HepG2 (cell line): ENCODE measurements around the gene NECAB2. TPM values are rescaled to one million over a fixed set of nuclear protein-coding genes. Genes with fewer than 3 reads are reported as not detected.

Source experiments
- ELK4 ChIP-seq: sonication (generic); formaldehyde crosslinking; IDR thresholded peaks from 2 replicates; pipeline ENCODE4 v1.9.0; 2021; ENCODE audit warnings: missing genetic modification reagents, borderline replicate concordance
- GABPA ChIP-seq, 2 experiments: IDR thresholded peaks; 2 replicates each; pipeline ENCODE4 v1.6.1; 2011 to 2016; ENCODE audit warnings: low read depth in 2 of 2, low read length in 1 of 2, missing biosample characterization in 1 of 2, missing genetic modification characterization in 1 of 2
- HES4 ChIP-seq: sonication (generic); formaldehyde crosslinking; IDR thresholded peaks from 2 replicates; pipeline ENCODE4 v1.9.0; 2021; ENCODE audit warnings: mild to moderate bottlenecking, missing genetic modification reagents, borderline replicate concordance
- MIER2 ChIP-seq: IDR thresholded peaks from 2 replicates; pipeline ENCODE4 v1.6.1; 2016; ENCODE audit warnings: missing biosample characterization, missing genetic modification reagents
- MXD3 ChIP-seq: IDR thresholded peaks from 2 replicates; pipeline ENCODE4 v1.6.1; 2016; ENCODE audit warnings: mild to moderate bottlenecking, missing biosample characterization, missing genetic modification reagents
- MYPOP ChIP-seq: sonication (generic); formaldehyde crosslinking; IDR thresholded peaks from 2 replicates; pipeline ENCODE4 v1.8.1; 2023; ENCODE audit warnings: mild to moderate bottlenecking, moderate library complexity, missing genetic modification reagents
- PHB2 ChIP-seq: fragments of 450-650 bp; IDR thresholded peaks from 2 replicates; pipeline ENCODE4 v1.6.1; 2018; ENCODE audit not compliant: partially characterized antibody
- SKI ChIP-seq: fragments of 450-650 bp; IDR thresholded peaks from one replicate; pipeline ENCODE4 v1.6.1; 2018; ENCODE audit warnings: mild to moderate bottlenecking; ENCODE audit not compliant: partially characterized antibody
- SMARCC2 ChIP-seq: fragments of 450-650 bp; IDR thresholded peaks from 2 replicates; pipeline ENCODE4 v1.6.1; 2017; ENCODE audit warnings: antibody characterized with exemption, mild to moderate bottlenecking
- TBX2 ChIP-seq: sonication (generic); formaldehyde crosslinking; IDR thresholded peaks from 2 replicates; pipeline ENCODE4 v1.5.0; 2020; ENCODE audit warnings: missing genetic modification reagents, mild to moderate bottlenecking, borderline replicate concordance
- ZFP36L1 ChIP-seq: sonication (generic); formaldehyde crosslinking; IDR thresholded peaks from 2 replicates; pipeline ENCODE4 v1.8.0; 2022; ENCODE audit warnings: mild to moderate bottlenecking, missing genetic modification reagents, moderate library complexity
- ZNF331 ChIP-seq: sonication (generic); formaldehyde crosslinking; IDR thresholded peaks from 2 replicates; pipeline ENCODE4 v1.4.0; 2020; ENCODE audit warnings: missing genetic modification reagents
- ZNF333 ChIP-seq: sonication (generic); formaldehyde crosslinking; IDR thresholded peaks from 2 replicates; pipeline ENCODE4 v1.4.0; 2020; ENCODE audit warnings: mild to moderate bottlenecking, missing genetic modification reagents, borderline replicate concordance
- polyA plus RNA-seq, 8 experiments: library from polyadenylated mRNA; depleted of rRNA in 3 of 8; stranded (reverse) in 7 of 8; unstranded in 1 of 8; fragments of >200 nt; fragmentation: Illumina TruSeq in 4 of 8; extraction: Trizol in 4 of 8; gene quantifications; 2 replicates each; pipeline versions ENCODE4 v1.2.1 to v1.2.3, GENCODE V29; 2011 to 2016; ENCODE audit warnings: low read depth in 4 of 8, missing spikeins in 1 of 8, mixed read lengths in 1 of 8; ENCODE audit not compliant: insufficient read depth in 1 of 8
- total RNA-seq, 5 experiments: library from RNA; depleted of rRNA; stranded (reverse); fragments of >200 nt; fragmentation: Illumina TruSeq; extraction: Trizol; gene quantifications; 2 replicates each; pipeline ENCODE4 v1.2.3, GENCODE V29; 2016; ENCODE audit warnings: low read depth in 1 of 5
- TF ChIP-seq, protein P1 (sequence below): IDR thresholded peaks from 2 replicates; pipeline ENCODE4 v1.6.1; 2012; ENCODE audit warnings: low read depth, low read length, improper control_type of control experiment
- TF ChIP-seq, protein P2 (sequence below): sonication (generic); formaldehyde crosslinking; IDR thresholded peaks from 2 replicates; pipeline ENCODE4 v1.4.0; 2020; ENCODE audit warnings: low read depth, missing genetic modification reagents
- TF ChIP-seq, protein P3 (sequence below): IDR thresholded peaks from 2 replicates; pipeline ENCODE4 v1.6.1; 2016; ENCODE audit warnings: control low read depth

NECAB2 gene
- total and polyA plus RNA-seq, 2 of the 13 experiments (the other 11 are each of a cell fraction or from before 2014, with no cell fraction given): 0.21 to 0.49 TPM

DNA sequence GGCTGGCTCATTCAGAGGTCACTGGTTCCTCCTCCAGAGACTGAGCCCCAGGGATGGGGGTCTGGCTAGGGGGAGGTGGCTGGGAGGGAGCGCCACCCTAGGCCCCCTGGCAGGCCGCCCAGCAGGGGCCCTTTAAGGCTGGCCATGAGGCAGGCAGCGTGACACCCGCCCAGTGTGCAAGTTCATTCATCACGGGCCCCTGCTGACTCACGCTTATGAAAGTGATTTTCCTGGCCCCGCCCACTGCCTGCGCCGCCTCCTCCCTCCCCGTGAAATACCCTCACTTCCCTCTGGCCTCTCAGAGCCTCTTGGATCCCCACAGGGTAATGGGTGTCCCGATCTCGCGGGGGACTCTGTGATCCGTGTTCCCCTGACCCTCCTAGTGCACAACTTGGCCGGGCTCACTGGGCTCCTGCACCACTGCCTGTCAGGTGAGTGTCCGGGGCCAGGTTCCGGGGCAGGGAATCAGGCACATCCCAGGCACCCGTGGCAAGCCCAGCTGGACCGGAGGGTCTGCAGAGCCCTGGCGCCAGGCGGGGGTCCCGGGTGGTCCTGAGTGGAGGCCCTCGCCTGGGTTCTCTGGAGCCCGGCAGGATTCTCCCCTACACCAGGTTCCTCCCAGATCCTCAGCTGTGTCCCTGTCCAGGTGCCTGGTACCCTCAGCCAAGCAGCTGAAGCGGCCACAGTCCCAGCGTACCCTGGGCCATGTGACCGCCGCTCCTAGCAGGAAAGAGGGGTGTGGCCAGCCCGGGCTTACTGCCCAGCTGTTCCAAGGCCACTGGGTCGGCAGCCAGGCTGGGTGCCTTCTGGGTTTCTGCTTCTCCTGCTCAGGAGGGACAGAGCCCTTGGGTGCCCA lies 14.9 kb upstream of the NECAB2 start, which contains the start of gene OSGIN1 (continued):
- TF ChIP-seq, protein P1, sequence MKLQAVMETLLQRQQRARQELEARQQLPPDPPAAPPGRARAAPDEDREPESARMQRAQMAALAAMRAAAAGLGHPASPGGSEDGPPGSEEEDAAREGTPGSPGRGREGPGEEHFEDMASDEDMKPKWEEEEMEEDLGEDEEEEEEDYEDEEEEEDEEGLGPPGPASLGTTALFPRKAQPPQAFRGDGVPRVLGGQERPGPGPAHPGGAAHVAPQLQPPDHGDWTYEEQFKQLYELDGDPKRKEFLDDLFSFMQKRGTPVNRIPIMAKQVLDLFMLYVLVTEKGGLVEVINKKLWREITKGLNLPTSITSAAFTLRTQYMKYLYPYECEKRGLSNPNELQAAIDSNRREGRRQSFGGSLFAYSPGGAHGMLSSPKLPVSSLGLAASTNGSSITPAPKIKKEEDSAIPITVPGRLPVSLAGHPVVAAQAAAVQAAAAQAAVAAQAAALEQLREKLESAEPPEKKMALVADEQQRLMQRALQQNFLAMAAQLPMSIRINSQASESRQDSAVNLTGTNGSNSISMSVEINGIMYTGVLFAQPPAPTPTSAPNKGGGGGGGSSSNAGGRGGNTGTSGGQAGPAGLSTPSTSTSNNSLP: peak; percentile 50
- TF ChIP-seq, protein P2, sequence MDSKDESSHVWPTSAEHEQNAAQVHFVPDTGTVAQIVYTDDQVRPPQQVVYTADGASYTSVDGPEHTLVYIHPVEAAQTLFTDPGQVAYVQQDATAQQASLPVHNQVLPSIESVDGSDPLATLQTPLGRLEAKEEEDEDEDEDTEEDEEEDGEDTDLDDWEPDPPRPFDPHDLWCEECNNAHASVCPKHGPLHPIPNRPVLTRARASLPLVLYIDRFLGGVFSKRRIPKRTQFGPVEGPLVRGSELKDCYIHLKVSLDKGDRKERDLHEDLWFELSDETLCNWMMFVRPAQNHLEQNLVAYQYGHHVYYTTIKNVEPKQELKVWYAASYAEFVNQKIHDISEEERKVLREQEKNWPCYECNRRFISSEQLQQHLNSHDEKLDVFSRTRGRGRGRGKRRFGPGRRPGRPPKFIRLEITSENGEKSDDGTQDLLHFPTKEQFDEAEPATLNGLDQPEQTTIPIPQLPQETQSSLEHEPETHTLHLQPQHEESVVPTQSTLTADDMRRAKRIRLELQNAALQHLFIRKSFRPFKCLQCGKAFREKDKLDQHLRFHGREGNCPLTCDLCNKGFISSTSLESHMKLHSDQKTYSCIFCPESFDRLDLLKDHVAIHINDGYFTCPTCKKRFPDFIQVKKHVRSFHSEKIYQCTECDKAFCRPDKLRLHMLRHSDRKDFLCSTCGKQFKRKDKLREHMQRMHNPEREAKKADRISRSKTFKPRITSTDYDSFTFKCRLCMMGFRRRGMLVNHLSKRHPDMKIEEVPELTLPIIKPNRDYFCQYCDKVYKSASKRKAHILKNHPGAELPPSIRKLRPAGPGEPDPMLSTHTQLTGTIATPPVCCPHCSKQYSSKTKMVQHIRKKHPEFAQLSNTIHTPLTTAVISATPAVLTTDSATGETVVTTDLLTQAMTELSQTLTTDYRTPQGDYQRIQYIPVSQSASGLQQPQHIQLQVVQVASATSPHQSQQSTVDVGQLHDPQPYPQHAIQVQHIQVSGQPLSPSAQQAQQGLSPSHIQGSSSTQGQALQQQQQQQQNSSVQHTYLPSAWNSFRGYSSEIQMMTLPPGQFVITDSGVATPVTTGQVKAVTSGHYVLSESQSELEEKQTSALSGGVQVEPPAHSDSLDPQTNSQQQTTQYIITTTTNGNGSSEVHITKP (CRISPR knock-in tag): peak; percentile 58; the same call in 1 of the 2 replicates
- TF ChIP-seq MYPOP (CRISPR knock-in tag) (peak; percentile 77), PHB2 (no peak), ZNF331 (CRISPR knock-in tag) (no peak), MXD3 (peak; percentile 61), TBX2 (CRISPR knock-in tag) (peak; percentile 88), MIER2 (CRISPR knock-in tag) (peak; percentile 67), SKI (peak; percentile 50), GABPA (IDR thresholded peaks at IDR 0.05; ENCODE audit: low read depth, low read length) (no peak), GABPA (CRISPR knock-in tag; IDR thresholded peaks at IDR 0.05; ENCODE audit: low read depth) (peak; percentile 24; the same call in 1 of the 2 replicates), HES4 (CRISPR knock-in tag) (no peak), ZNF333 (0 out of 2 replicates have a peak, but pooled peaks have one; percentile 68), SMARCC2 (no peak), ELK4 (CRISPR knock-in tag) (no peak), ZFP36L1 (CRISPR knock-in tag) (no peak; the same call in 1 of the 2 replicates)
- TF ChIP-seq, protein P3, sequence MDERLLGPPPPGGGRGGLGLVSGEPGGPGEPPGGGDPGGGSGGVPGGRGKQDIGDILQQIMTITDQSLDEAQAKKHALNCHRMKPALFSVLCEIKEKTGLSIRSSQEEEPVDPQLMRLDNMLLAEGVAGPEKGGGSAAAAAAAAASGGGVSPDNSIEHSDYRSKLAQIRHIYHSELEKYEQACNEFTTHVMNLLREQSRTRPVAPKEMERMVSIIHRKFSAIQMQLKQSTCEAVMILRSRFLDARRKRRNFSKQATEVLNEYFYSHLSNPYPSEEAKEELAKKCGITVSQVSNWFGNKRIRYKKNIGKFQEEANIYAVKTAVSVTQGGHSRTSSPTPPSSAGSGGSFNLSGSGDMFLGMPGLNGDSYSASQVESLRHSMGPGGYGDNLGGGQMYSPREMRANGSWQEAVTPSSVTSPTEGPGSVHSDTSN: no peak
